Parathyroid adenoma (tissue), 2 donors: Measurements from ENCODE around the gene ZP1.

ENCODE experiments used
- H2AFZ ChIP-seq: fragments of 300-600 bp; sonication (generic); one replicate; pipeline ENCODE4 v1.7.0; 2017; ENCODE audit warnings: antibody characterized with exemption, mild to moderate bottlenecking
- H3K27ac ChIP-seq: fragments of 300-600 bp; sonication (generic); one replicate; pipeline ENCODE4 v1.7.0; 2017
- H3K27me3 ChIP-seq: fragments of 300-600 bp; sonication (generic); one replicate; pipeline ENCODE4 v1.7.0; 2017; ENCODE audit warnings: low read length; ENCODE audit not compliant: control insufficient read depth, insufficient read depth
- H3K36me3 ChIP-seq: fragments of 300-600 bp; sonication (generic); one replicate; pipeline ENCODE4 v1.7.0; 2017; ENCODE audit warnings: low read length; ENCODE audit not compliant: control insufficient read depth, insufficient read depth
- H3K4me1 ChIP-seq: fragments of 300-600 bp; sonication (generic); one replicate; pipeline ENCODE4 v1.7.0; 2017; ENCODE audit warnings: control low read depth
- H3K4me2 ChIP-seq: fragments of 300-600 bp; sonication (generic); one replicate; pipeline ENCODE4 v1.7.0; 2017; ENCODE audit warnings: low read length
- H3K4me3 ChIP-seq: fragments of 300-600 bp; sonication (generic); one replicate; pipeline ENCODE4 v1.7.0; 2017; ENCODE audit warnings: low read depth, low read length
- H3K79me2 ChIP-seq: fragments of 300-600 bp; sonication (generic); one replicate; pipeline ENCODE4 v1.7.0; 2017; ENCODE audit warnings: control low read depth
- H3K9ac ChIP-seq: fragments of 300-600 bp; sonication (generic); one replicate; pipeline ENCODE4 v1.7.0; 2017; ENCODE audit warnings: mild to moderate bottlenecking
- H3K9me3 ChIP-seq: fragments of 300-600 bp; sonication (generic); one replicate; pipeline ENCODE4 v1.7.0; 2017; ENCODE audit warnings: low read length; ENCODE audit not compliant: control insufficient read depth
- CTCF ChIP-seq: fragments of 300-600 bp; sonication (generic); IDR thresholded peaks from one replicate; pipeline ENCODE4 v1.7.0; 2017; ENCODE audit warnings: antibody characterized with exemption, mild to moderate bottlenecking
- donor health status: primary hyperparathyroidism.

ZP1 gene

DNA sequence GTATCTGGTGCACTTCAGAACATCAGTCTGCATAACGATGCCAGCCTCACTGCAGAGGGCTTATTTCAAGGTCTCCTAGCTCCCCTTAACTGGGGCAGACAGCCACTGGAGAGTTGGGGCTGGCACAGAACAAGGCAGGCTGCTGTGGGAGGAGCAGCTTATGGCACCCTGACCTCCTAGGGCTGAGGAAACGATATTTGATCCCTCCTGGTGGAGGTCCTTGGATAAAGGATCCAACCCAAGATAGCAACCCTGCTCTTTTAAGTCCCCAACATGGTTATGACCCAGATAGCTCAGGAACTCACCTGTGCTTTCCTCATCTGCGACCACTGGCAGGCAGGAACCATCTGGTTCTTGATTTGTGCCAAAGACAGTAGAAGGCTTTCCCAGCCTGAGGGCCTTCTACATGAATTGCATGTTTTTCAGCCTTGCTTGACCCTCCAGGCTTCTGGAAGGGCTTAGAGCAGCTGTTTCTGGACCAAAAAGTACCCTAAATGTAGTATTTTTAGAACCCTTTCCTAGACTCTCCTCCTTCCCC is 49.4 kb downstream of the ZP1 start:
- peaks cover 13% of the 10 kb centered on the region for H3K4me1 ChIP-seq
- no peaks in the 10 kb centered on the region for H3K27me3 ChIP-seq
- TF ChIP-seq CTCF: no peak
- no peak overlapping the region for H3K4me2 ChIP-seq
- H3K4me3 ChIP-seq: no peak overlapping the region
- H3K9me3 ChIP-seq: no peaks in the 10 kb centered on the region
- no peak overlapping the region for H3K9ac ChIP-seq
- peaks cover 3% of the 10 kb centered on the region for H3K79me2 ChIP-seq
- no peaks in the 10 kb centered on the region for H3K36me3 ChIP-seq
- H3K27ac ChIP-seq: no peak overlapping the region
- no peak overlapping the region for H2AFZ ChIP-seq

GRCh38 chr11:60917267-60917666 is 49.9 kb downstream of the ZP1 start:
- Histone ChIP-seq H3K4me1 (peaks cover 13% of the 10 kb centered on the region), H2AFZ (no peak overlapping the region), H3K79me2 (peaks cover 3% of the 10 kb centered on the region), H3K4me2 (no peak overlapping the region), H3K27me3 (no peaks in the 10 kb centered on the region), H3K27ac (no peak overlapping the region), H3K9ac (no peak overlapping the region), H3K4me3 (no peak overlapping the region), H3K9me3 (no peaks in the 10 kb centered on the region), H3K36me3 (no peaks in the 10 kb centered on the region)
- no peak for TF ChIP-seq CTCF

DNA sequence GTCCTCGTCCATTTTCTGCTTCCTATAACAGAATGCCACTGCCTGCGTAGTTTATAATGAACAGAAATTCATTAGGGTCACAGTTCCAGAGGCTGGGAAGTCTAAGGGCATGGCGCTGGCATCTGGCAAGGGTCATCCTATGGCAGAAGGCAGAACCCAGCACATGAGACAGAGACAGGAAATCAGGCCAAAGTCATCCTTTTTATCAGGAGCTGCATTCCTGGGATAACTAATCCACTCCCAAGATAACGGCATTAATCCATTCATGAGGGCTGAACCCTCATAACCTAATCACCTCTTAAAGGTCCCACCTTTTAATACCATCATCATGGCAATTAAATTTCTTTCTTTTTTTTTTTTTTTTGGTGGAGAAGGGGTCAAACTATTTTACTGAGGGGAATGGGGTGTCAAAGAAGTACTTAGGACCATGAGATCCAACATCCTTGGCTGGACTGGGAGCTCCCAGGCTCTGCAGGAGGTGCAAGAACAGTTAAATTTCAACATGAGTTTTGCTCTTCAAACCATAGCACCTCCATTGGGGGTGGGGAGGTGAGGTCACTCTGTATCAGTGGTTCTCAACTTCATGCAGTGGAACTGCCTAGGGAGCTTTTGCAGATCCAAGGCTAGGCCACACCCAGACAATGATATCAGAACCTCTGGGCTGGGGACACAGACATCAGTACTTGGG is 51.1 kb downstream of the ZP1 start:
- Histone ChIP-seq H3K4me1 (peaks cover 5% of the 10 kb centered on the region), H3K79me2 (no peaks in the 10 kb centered on the region), H3K9me3 (no peaks in the 10 kb centered on the region), H3K4me2 (no peak overlapping the region), H3K4me3 (no peak overlapping the region), H3K27me3 (no peaks in the 10 kb centered on the region), H2AFZ (no peak overlapping the region), H3K27ac (no peak overlapping the region), H3K9ac (no peak overlapping the region), H3K36me3 (no peaks in the 10 kb centered on the region)
- no peak for TF ChIP-seq CTCF

GRCh38 chr11:60918939-60919265 is 51.6 kb downstream of the ZP1 start:
- H3K4me3 ChIP-seq: no peak overlapping the region
- TF ChIP-seq CTCF: no peak
- H3K4me1 ChIP-seq: peaks cover 4% of the 10 kb centered on the region
- no peak overlapping the region for H3K9ac ChIP-seq
- no peaks in the 10 kb centered on the region for H3K36me3 ChIP-seq
- no peak overlapping the region for H2AFZ ChIP-seq
- no peak overlapping the region for H3K4me2 ChIP-seq
- H3K27me3 ChIP-seq: no peaks in the 10 kb centered on the region
- H3K27ac ChIP-seq: no peak overlapping the region
- H3K9me3 ChIP-seq: no peaks in the 10 kb centered on the region
- no peaks in the 10 kb centered on the region for H3K79me2 ChIP-seq

DNA sequence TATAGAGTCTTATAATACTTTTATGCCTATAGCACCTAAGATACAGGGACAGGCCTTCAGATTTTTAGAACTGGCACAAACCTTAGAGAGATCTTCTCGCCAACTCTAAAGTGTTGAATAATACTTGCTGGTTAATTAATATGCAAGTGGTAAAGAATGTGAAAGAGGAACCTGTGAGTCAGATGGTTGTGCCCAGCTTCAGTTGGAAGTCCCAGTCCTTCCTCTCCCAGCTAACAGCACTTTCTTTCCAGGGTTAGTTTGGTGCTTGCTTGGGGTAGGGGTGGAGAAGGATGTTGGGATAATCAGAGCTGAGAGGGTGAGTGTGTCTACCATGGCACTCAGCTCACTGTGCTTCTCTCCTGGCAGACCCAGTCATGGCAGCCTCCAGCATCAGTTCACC is 52.0 kb downstream of the ZP1 start:
- Histone ChIP-seq H3K4me1 (peaks cover 4% of the 10 kb centered on the region), H3K4me3 (no peak overlapping the region)

More for the DNA sequence above, 52.0 kb downstream of the ZP1 start:
- no peaks in the 10 kb centered on the region for H3K79me2 ChIP-seq
- H3K9ac ChIP-seq: no peak overlapping the region
- no peaks in the 10 kb centered on the region for H3K27me3 ChIP-seq
- no peak overlapping the region for H2AFZ ChIP-seq
- no peak for TF ChIP-seq CTCF
- H3K27ac ChIP-seq: no peak overlapping the region
- H3K4me2 ChIP-seq: no peak overlapping the region
- no peaks in the 10 kb centered on the region for H3K36me3 ChIP-seq
- H3K9me3 ChIP-seq: no peaks in the 10 kb centered on the region
